DND-41 (cell line): ENCODE measurements around the gene ALG6.

Experiments used
- ATAC-seq: fragments of 200-7000 bp; cut with Tn5 transposase; 3 replicates; pipeline ENCODE4 v1.9.1; 2021; ENCODE audit warnings: low read depth; ENCODE audit not compliant: insufficient read depth
- DNase-seq: peaks from one replicate; pipeline ENCODE4 v3.0.0-alpha.2; 2020
- H2AFZ ChIP-seq: 2 replicates; pipeline ENCODE4 v1.6.0; 2012; ENCODE audit warnings: low read depth, low read length
- H3K27ac ChIP-seq: 2 replicates; pipeline ENCODE4 v1.5.1; 2012; ENCODE audit warnings: low read length, inconsistent platforms
- H3K27me3 ChIP-seq: fragments of 200-600 bp; sonication (generic); 2 replicates; pipeline ENCODE4 v1.6.0; 2012; ENCODE audit warnings: low read length, mild to moderate bottlenecking, inconsistent platforms; ENCODE audit not compliant: insufficient read depth, poor library complexity
- H3K36me3 ChIP-seq: 2 replicates; pipeline ENCODE4 v1.5.1; 2012; ENCODE audit warnings: low read length, inconsistent platforms; ENCODE audit not compliant: insufficient read depth
- H3K4me1 ChIP-seq: 2 replicates; pipeline ENCODE4 v1.5.1; 2012; ENCODE audit warnings: mild to moderate bottlenecking, low read length; ENCODE audit not compliant: insufficient read depth
- H3K4me2 ChIP-seq: 2 replicates; pipeline ENCODE4 v1.6.0; 2012; ENCODE audit warnings: mild to moderate bottlenecking, moderate library complexity, low read length, inconsistent platforms; ENCODE audit not compliant: insufficient read depth
- H3K4me3 ChIP-seq, 2 experiments: fragments of 200-600 bp in 1 of 2; shearing (Covaris generic) in 1 of 2; 2 replicates each; pipeline ENCODE4 v1.5.1; 2012 to 2016; ENCODE audit warnings: inconsistent platforms in 2 of 2, low read length in 2 of 2, mild to moderate bottlenecking in 2 of 2, low read depth in 1 of 2, moderate library complexity in 1 of 2
- H3K79me2 ChIP-seq: 2 replicates; pipeline ENCODE4 v1.6.0; 2012; ENCODE audit warnings: low read length, inconsistent platforms; ENCODE audit not compliant: insufficient read depth
- H3K9ac ChIP-seq: 2 replicates; pipeline ENCODE4 v1.6.0; 2012; ENCODE audit warnings: low read depth, mild to moderate bottlenecking, inconsistent platforms, low read length, moderate library complexity
- H3K9me3 ChIP-seq: 2 replicates; pipeline ENCODE4 v1.5.1; 2012; ENCODE audit warnings: low read length, moderate library complexity, mild to moderate bottlenecking, inconsistent platforms; ENCODE audit not compliant: insufficient read depth, severe bottlenecking
- H4K20me1 ChIP-seq: 2 replicates; pipeline ENCODE4 v1.6.0; 2012; ENCODE audit warnings: low read length; ENCODE audit not compliant: insufficient read depth
- CTCF ChIP-seq: IDR thresholded peaks from 2 replicates; pipeline ENCODE4 v1.5.1; 2012; ENCODE audit warnings: borderline replicate concordance, low read length, moderate library complexity, mild to moderate bottlenecking; ENCODE audit not compliant: poor library complexity, severe bottlenecking; ENCODE audit errors: extremely low read depth
- EZH2 ChIP-seq: IDR thresholded peaks from 3 replicates; pipeline ENCODE4 v1.6.1; 2012; ENCODE audit warnings: borderline replicate concordance, low read depth, mild to moderate bottlenecking, moderate library complexity, low read length, inconsistent platforms; ENCODE audit not compliant: severe bottlenecking

Gene ALG6

DNA sequence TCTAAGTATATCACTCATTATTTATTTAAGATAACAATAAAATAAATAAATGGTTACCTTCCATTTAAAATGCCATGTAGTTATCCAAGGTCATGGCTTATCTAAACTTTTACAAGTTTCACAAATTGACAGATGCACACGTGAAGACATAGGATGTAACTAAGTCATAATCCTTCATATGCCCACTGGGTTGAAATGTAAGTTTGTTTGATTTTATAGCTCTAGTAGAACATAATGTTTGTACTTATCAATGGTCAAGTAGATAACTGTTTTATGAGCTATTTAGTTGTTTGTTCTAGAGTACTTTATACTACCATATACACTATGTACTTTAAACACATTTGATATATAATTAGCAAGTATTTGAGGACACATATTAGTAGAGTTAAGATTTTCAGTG, 112.6 kb downstream of the ALG6 start:
- no peak overlapping the region for H3K4me2 ChIP-seq
- H3K79me2 ChIP-seq = no peaks in the 10 kb centered on the region
- no peaks in the 10 kb centered on the region for H3K9me3 ChIP-seq
- no peak overlapping the region for H3K9ac ChIP-seq
- no peak overlapping the region for H3K27ac ChIP-seq
- H3K27me3 ChIP-seq = no peaks in the 10 kb centered on the region
- no peaks in the 10 kb centered on the region for H3K4me1 ChIP-seq
- DNase-seq (no peak), ATAC-seq (no peak)
- H4K20me1 ChIP-seq = no peaks in the 10 kb centered on the region
- H2AFZ ChIP-seq = no peak overlapping the region
- TF ChIP-seq EZH2 = no peak
- peaks cover 9% of the 10 kb centered on the region; the same call in 1 of the 2 replicates for H3K36me3 ChIP-seq
- no peak overlapping the region for H3K4me3 ChIP-seq

DNA sequence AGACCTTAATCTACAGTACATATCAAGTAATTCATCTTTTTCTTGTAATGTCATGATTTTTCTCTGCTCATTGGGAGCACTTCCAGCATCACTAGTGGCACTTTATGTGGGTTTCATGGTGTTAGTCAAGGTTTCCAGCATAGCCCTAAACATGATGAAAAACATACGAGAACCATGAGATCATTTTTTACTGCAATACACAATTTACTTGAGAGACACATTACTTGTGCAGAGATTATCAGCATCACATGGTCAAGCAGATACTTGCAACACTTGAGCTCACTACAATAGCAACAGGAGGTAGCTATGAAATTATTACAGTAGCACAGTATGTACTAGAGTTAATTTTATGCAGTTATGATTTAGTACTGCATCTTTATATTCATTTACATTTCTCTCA, 119.2 kb downstream of the ALG6 start:
- no peaks in the 10 kb centered on the region for H4K20me1 ChIP-seq
- H3K4me3 ChIP-seq = no peak overlapping the region
- no peak overlapping the region for H3K4me2 ChIP-seq
- DNase-seq = no peak
- no peak overlapping the region for H3K27ac ChIP-seq
- TF ChIP-seq EZH2 (no peak), CTCF (no peak)
- ATAC-seq = no peak
- H3K36me3 ChIP-seq = peaks cover 7% of the 10 kb centered on the region; the same call in 1 of the 2 replicates
- no peaks in the 10 kb centered on the region for H3K27me3 ChIP-seq
- no peaks in the 10 kb centered on the region for H3K79me2 ChIP-seq
- H3K9ac ChIP-seq = no peak overlapping the region
- H2AFZ ChIP-seq = no peak overlapping the region
- no peaks in the 10 kb centered on the region for H3K4me1 ChIP-seq
- no peaks in the 10 kb centered on the region for H3K9me3 ChIP-seq

DNA sequence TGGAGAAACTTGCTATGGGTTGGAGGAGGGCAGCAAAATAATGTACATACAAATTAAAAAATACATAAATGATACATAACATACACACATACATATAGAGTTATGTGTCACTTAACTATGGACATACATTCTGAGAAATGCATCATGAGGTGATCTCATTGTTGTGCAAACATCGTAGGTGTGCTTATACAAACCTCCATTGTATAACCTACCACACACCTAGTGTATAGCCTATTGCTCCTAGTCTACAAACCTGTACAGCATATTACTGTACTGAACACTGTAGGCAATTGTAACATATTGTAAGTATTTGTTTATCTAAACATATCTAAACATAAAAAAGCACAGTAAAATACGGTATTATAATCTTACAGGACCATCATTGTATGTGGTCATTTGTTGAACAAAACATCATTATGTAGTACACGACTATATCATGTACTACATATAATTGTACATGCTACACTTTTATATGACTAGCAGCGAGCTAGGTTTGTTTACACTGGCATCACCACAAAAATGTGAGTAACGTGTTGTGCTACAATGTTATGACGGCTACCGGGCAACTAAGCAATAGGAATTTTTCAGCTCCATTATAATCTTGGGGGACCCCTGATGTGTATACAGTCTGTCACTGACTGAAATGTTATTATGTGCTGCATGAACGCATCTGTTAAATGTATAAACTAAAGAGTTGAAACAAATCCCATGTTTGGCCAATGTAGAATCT, 120.1 kb downstream of the ALG6 start:
- Histone ChIP-seq H3K4me1 (no peaks in the 10 kb centered on the region), H4K20me1 (no peaks in the 10 kb centered on the region), H3K79me2 (peaks cover 3% of the 10 kb centered on the region; the same call in 1 of the 2 replicates), H3K9ac (no peak overlapping the region), H3K4me2 (no peak overlapping the region), H3K9me3 (no peaks in the 10 kb centered on the region), H3K36me3 (peaks cover 7% of the 10 kb centered on the region; the same call in 1 of the 2 replicates), H3K27ac (no peak overlapping the region), H2AFZ (no peak overlapping the region), H3K27me3 (no peaks in the 10 kb centered on the region), H3K4me3 (no peak overlapping the region)
- no peak for DNase-seq
- no peak for ATAC-seq
- TF ChIP-seq CTCF (no peak), EZH2 (no peak)
